ENCODE results near the gene PDE6B. TPM values are rescaled to one million over a fixed set of nuclear protein-coding genes. Genes with fewer than 3 reads are reported as not detected.
"Not testable (repeated sequence)": the region's sequence is repeated elsewhere in the genome, so short reads cannot be mapped to it uniquely, and the experiment has no call there.

The PDE6B gene
- total RNA-seq, 2 experiments from 2014 or later: 11.4 to 13.9 TPM

DNA sequence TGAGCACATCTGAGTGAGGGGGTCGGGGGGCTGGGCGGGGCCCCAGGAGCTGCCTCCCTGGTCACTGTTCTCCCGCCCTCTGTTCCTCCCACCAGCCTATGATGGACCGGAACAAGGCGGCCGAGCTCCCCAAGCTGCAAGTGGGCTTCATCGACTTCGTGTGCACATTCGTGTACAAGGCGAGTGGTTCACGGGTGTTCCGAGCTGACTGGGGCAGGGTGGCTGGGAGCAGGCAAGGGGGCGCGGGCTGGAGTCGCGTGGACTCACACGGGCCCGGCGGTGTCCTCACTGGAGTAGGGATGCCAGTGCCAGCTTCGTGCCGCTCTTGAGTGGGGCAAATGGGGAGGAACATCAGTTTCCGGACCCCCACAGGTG, 41.0 kb downstream of the PDE6B start:
- Mint-ChIP-seq H3K4me3 (no peak overlapping the region), H3K4me1 (ENCODE audit: low read depth) (peaks cover 21% of the 10 kb centered on the region), H3K27me3 (no peaks in the 10 kb centered on the region), H3K27ac (no peak overlapping the region), H3K36me3 (ENCODE audit: low read depth) (peaks cover 12% of the 10 kb centered on the region), H3K9me3 (no peaks in the 10 kb centered on the region)
- no peak for DNase-seq
- ATAC-seq: no peak
- POLR2A ChIA-PET: interaction anchor here (4.6 kb wide), 1 partner anchor 7 kb away, joined by 34 read pairs; the partner anchor contains the start of genes ATP5ME and MYL5
- CTCF ChIA-PET: interaction anchor here (0.8 to 3.2 kb wide), 2 partner anchors 8 to 63 kb away, joined by 3 to 7 read pairs; partner anchors contain the start of genes ATP5ME and MYL5
- intact Hi-C loops (cut with micrococcal nuclease): no loop called here
- TF ChIP-seq, protein P1, sequence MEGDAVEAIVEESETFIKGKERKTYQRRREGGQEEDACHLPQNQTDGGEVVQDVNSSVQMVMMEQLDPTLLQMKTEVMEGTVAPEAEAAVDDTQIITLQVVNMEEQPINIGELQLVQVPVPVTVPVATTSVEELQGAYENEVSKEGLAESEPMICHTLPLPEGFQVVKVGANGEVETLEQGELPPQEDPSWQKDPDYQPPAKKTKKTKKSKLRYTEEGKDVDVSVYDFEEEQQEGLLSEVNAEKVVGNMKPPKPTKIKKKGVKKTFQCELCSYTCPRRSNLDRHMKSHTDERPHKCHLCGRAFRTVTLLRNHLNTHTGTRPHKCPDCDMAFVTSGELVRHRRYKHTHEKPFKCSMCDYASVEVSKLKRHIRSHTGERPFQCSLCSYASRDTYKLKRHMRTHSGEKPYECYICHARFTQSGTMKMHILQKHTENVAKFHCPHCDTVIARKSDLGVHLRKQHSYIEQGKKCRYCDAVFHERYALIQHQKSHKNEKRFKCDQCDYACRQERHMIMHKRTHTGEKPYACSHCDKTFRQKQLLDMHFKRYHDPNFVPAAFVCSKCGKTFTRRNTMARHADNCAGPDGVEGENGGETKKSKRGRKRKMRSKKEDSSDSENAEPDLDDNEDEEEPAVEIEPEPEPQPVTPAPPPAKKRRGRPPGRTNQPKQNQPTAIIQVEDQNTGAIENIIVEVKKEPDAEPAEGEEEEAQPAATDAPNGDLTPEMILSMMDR (IDR thresholded peaks at IDR 0.05): no peak

DNA sequence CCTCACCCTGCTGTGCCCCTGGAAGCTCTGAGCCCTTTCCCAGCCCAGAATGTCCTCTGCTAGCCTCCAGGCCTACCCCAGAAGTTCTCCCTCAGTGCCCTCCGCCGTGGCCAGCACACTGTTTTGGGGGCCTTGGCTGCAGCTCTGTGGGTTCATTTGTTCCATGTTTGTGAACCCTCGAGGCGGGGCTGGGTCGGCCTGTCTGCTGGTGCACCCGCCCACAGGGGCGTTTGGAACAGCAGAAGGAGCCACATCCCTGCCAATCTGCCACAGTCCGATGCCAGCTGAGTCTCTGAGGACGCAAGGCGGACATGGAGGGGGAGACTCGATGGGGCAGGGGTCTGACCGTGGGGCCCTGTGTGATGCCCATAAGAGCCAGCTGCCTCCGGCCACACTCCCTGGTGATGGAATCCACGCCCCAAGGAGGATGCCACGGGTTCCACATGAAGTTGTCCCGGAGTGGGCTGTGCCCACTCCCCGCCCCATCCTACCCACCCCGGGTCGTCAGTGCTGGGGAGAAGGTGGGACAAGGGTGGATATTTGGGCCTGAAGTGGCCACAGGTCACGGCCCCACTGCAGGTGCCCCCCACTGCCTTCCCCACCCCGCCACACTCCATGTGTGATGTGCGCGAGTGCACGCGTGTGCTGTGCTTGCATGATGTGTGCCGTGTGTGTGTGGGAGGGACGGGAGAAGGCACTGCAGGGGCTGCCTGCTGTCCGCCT, 41.6 kb downstream of the PDE6B start:
- H3K4me1 Mint-ChIP-seq (ENCODE audit: low read depth): peaks cover 21% of the 10 kb centered on the region
- no peak for ATAC-seq
- peaks cover 17% of the 10 kb centered on the region for H3K36me3 Mint-ChIP-seq (ENCODE audit: low read depth)
- no peak for DNase-seq
- no peak overlapping the region for H3K4me3 Mint-ChIP-seq
- POLR2A ChIA-PET: no interaction called here
- CTCF ChIA-PET: interaction anchor here (3.2 kb wide), 1 partner anchor 64 kb away, joined by 7 read pairs; no protein-coding TSS in a partner anchor
- no peaks in the 10 kb centered on the region for H3K27me3 Mint-ChIP-seq
- TF ChIP-seq, protein P1 (IDR thresholded peaks at IDR 0.05): no peak
- intact Hi-C loops (cut with micrococcal nuclease): no loop called here
- H3K27ac Mint-ChIP-seq: no peak overlapping the region
- no peaks in the 10 kb centered on the region for H3K9me3 Mint-ChIP-seq

DNA sequence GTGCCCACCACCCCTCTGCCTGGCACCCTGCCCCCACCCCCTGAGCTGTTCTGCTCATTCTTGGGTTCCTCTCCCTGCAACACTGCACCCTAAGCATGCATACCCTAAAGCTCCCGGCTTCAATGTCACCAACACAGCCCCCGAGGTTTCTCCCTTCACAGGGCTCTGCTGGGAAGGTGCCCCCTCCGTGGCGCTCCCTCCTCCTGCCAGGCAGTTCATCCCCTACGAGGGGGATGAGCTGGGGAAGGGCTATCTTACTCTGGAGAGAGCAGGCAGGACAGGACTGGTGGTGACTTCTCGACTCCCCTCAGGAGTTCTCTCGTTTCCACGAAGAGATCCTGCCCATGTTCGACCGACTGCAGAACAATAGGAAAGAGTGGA, 42.2 kb downstream of the PDE6B start:
- no peak for ATAC-seq
- H3K27me3 Mint-ChIP-seq: no peaks in the 10 kb centered on the region
- DNase-seq: no peak
- ChIA-PET POLR2A (no interaction called here), CTCF (no interaction called here)
- H3K36me3 Mint-ChIP-seq (ENCODE audit: low read depth): peaks cover 19% of the 10 kb centered on the region
- intact Hi-C loops (cut with micrococcal nuclease): no loop called here
- no peak overlapping the region for H3K27ac Mint-ChIP-seq
- H3K4me3 Mint-ChIP-seq: no peak overlapping the region
- peaks cover 18% of the 10 kb centered on the region for H3K4me1 Mint-ChIP-seq (ENCODE audit: low read depth)
- TF ChIP-seq, protein P1 (IDR thresholded peaks at IDR 0.05): no peak
- H3K9me3 Mint-ChIP-seq: no peaks in the 10 kb centered on the region

DNA sequence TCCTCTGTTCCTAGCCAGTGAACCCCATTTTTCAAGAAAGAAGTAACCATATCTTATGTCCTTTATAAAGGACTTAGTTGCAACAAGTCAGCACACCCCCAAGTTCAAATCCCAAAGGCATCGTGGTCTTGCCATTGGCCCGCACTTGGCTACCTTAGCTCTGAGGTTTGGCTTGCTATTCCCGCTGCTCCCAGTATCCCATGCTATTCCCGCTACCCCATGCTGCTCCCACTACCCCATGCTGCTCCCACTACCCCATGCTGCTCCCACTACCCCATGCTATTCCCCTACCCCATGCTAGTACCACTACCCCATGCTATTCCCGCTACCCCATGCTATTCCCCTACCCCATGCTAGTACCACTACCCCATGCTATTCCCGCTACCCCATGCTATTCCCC, 42.8 kb downstream of the PDE6B start:
- H3K4me3 Mint-ChIP-seq; H3K9me3 Mint-ChIP-seq; H3K27ac Mint-ChIP-seq; ATAC-seq; intact Hi-C loops (cut with micrococcal nuclease); CTCF ChIA-PET; H3K27me3 Mint-ChIP-seq; POLR2A ChIA-PET; DNase-seq: not testable (repeated sequence)
- H3K4me1 Mint-ChIP-seq (ENCODE audit: low read depth): peaks cover 18% of the 10 kb centered on the region
- peaks cover 22% of the 10 kb centered on the region for H3K36me3 Mint-ChIP-seq (ENCODE audit: low read depth)

DNA sequence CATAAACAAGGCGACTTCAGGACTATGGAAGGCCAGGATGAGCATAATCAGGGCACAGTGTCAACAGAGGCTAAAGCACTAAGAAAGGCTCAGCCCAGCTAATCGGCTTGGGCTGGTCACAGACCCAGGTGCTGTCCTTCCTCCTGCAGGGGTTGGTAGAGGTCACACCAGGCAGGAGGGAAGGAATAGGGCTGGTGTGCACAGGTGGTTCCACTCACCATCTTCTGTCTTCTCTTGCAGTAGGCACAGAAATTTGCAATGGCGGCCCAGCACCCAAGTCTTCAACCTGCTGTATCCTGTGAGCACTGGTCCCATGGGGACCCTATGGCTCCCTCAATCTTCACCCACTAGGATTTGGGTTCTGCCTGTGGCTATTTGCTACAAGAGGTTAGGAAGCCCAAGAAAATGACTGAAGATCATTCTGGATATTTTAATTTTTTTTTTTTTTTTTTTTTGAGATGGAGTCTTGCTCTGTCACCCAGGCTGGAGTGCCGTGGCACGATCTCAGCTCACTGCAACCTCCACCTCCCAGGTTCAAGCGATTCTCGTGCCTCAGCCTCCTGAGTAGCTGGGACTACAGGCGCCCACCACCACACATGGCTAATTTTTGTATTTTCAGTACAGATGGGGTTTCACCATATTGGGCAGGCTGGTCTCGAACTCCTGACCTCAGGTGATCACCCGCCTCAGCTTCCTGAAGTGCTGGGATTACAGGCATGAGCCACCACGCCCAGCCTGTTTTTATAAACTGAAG, 44.6 kb downstream of the PDE6B start:
- ATAC-seq; POLR2A ChIA-PET; H3K4me3 Mint-ChIP-seq; DNase-seq; H3K27me3 Mint-ChIP-seq; CTCF ChIA-PET; H3K9me3 Mint-ChIP-seq; intact Hi-C loops (cut with micrococcal nuclease); H3K27ac Mint-ChIP-seq: not testable (repeated sequence)
- Mint-ChIP-seq H3K36me3 (ENCODE audit: low read depth) (peaks cover 22% of the 10 kb centered on the region), H3K4me1 (ENCODE audit: low read depth) (peaks cover 13% of the 10 kb centered on the region)

DNA sequence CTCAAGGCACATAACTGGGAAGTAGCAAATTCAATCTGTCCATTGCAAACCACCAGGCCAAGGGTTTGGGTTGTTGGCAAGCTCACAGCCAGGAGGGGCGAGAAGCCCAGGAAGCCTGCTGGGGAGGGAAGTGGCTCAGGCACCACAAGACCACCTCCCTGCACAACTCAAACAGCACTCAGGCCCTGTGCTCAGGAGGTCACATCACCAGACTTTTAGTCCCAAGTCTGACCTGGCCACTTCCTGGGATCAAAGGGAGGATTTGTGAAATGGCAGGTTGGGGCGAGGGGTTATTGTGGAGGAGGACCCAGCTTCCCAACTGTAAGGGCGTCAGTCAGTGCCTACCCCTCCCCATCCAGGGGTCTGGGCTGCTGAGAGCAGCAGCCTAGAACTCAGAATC, 46.4 kb downstream of the PDE6B start:
- CTCF ChIA-PET: interaction anchor here (1.5 to 1.7 kb wide), 3 partner anchors 12 to 69 kb away, joined by 4 to 6 read pairs (median 4); no protein-coding TSS in a partner anchor

More for the DNA sequence above, 46.4 kb downstream of the PDE6B start:
- DNase-seq: no peak
- POLR2A ChIA-PET: interaction anchor here (0.9 to 1.6 kb wide), 3 partner anchors 16 to 164 kb away, joined by 3 to 5 read pairs (median 4); no protein-coding TSS in a partner anchor
- no peaks in the 10 kb centered on the region for H3K27me3 Mint-ChIP-seq
- H3K27ac Mint-ChIP-seq: no peak overlapping the region
- H3K4me1 Mint-ChIP-seq (ENCODE audit: low read depth): peaks cover 13% of the 10 kb centered on the region
- intact Hi-C loops (cut with micrococcal nuclease): no loop called here
- peak overlapping the region; percentile 41 for H3K4me3 Mint-ChIP-seq
- peaks cover 22% of the 10 kb centered on the region for H3K36me3 Mint-ChIP-seq (ENCODE audit: low read depth)
- no peak for ATAC-seq
- no peaks in the 10 kb centered on the region for H3K9me3 Mint-ChIP-seq
- TF ChIP-seq, protein P1 (IDR thresholded peaks at IDR 0.05): no peak
